NCI-H1048 (cell line): Measurements from ENCODE around the gene EIF5.

Experiments
- DNase-seq: peaks from one replicate; lab custom pipeline; 2025; lab: John Stamatoyannopoulos, UW

The EIF5 gene

DNA sequence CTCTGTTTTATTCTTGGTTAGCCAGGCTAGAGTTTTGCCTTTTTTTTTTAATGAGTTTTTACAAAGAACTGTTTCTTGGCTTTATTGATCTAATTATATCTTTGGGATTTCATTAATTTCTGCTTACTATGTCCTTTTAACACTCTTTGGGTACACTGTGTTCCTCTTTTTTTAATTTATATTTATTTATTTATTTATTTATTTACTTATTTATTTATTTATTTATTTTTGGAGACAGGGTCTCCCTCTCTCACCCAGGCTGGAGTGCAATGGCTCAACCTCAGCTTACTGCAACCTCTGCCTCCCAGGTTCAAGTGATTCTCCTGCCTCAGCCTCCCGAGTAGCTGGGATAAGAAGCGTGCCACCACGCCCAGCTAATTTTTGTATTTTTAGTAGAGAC is 36.0 kb downstream of the EIF5 start:
- DNase-seq = no peak

DNA sequence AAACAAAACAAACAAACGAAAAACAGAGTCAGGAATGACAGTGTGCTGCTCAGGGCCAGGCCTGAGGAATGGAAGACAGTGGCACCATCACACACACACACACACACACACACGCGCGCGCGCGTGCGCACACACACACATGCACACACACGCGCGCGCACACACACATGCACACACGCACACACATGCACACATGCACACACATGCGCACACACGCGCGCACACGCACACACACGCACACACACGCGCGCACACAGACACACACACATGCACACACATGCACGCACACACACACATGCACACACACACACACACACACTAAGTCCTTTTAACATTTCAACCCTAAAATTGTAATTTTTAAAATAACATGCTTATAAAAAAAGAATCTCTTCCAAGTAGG is 38.0 kb downstream of the EIF5 start:
- DNase-seq = no peak

DNA sequence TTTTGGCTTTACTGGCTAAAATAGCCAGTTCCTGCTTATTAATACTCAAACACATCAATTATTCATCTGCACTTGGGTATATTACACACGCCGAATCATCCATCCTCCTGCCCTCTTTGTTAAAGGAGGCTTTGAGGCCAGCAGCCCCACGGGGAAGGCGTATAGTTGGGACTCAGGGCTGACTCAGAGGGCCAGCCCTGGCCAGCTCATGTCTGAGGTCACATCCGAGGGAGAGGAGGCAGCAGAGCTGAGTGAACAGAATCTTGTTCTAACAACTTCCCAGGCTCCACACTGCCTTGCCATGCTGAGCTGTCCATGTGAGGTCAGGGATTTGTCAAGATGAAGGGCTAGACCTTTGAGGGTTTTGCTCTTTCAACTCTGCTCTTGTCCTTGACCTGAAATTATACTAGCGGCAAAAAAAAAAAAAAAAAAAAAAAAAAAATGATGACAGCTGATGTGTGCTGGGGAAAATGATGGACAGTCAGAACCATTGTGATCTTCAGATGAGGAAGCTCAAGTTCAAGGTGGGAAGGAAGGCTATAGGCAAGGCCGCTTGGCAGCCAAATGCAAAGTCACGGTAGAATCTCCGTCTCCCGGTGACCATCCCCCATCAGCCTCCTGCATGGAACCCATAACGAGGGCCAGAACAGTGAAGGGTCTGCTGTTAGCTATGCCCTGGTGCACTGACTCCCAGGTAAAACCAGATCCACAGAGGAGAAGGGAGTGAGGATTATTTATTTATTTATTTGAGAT is 38.7 kb downstream of the EIF5 start:
- DNase-seq = no peak

DNA sequence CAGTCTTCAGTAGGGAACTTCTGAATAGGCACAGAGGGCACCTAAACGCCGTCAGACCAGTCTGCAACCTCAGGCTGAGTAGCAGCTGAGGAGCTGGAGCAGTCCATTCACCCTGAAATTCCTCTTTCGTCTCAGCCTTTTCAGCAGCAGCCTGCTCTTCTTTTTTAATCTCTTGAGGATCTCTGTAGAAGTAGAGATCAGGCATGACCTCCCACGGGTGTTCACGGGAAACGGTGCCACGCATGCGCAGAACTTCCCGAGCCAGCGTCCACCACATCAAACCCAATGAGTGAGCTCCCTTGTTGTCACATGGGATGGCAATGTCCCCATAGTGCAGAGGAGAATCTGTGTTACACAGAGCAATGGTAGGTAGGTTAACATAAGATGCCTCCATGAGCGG is 40.1 kb downstream of the EIF5 start:
- no peak for DNase-seq

DNA sequence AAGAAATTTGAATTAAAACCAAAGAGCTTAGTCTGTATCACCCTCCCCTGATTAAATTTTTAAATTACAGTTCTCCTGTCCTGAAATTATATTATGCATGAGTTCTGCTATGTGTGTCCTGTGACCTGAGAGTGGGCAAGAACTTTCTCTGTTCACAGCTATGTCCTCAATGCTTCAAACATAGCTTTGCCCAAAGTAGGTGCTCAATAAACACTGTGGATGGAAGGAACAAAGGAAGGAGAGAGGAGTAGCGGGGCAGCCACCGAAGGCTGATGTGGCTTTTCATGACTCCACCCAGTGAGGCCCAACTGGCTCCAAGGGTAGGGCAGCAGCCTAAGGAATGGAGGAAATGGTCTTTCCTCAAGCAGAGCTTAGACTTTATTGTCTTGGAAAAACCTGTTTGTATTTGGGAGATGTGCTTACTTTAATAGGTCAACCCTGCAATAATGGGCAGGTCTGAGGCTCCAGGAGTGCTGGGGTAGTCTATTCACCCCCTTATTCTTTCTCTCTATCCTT is 43.5 kb downstream of the EIF5 start:
- DNase-seq = no peak

DNA sequence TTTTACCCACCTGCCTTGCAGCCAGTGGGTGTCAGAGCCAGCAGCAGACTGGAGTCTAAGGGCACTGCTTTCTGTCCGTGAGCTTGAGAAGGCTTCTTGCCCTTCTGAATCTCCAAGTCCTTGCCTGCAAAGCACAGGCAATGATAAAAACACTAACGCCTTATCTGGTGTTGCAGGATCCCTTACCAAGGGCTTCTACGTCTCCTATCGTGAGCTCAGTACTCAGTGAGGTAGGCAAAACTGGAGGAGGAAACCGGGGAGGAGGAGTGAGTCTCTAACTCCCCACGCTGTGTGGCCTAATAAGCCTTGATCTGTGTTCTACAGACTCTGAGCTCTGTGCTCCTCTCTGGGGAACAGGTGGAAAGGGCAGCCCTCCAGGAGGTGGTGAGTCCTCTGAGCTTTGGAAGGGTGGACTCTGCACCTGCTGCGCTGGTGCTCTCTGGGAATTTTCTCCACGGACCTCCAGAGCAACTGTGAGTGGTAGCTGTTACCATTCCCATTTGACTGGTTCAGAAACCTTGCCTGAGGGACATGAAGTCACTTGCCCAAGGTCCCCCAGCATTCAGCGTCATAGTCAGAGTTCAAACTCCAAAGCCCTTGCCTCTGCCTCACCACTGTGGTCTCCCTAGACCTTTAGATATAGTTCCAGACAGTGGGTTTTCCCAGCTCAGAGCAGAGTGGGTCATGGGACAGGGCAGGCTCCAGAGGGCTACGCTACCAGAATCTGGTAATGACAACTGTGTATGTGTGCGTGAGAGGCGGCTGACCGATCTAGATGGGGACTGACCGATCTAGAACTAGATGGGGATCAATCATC is 44.2 kb downstream of the EIF5 start:
- DNase-seq = no peak

DNA sequence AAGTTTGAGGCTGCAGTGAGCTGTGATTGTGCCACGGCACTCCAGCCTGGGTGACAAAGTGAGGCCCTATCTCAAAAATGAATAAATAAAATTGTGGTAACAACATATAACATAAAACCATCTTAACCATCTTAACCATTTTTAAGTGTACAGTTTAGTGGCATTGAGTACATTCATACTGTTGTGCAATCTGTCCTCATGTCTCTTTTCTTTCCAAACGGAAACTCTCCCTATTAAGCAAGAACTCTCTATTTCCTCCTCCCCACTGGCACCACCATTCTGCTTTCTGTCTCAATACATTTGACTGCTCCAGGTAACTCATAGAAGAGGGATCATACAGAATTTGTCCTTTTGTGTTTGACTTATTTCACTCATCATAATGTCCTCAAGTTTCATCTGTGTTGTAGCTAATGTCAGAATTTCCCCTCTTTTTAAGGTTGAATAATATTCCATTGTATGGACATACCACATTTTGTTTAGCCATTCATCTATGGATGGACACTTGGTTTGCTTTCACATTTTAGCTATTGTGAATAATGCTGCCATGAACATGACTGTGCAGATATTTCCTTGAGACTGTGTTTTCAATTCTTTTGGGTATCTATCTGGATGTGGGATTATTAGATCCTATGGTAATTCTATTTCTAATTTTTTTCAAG is 46.8 kb downstream of the EIF5 start:
- DNase-seq = no peak

DNA sequence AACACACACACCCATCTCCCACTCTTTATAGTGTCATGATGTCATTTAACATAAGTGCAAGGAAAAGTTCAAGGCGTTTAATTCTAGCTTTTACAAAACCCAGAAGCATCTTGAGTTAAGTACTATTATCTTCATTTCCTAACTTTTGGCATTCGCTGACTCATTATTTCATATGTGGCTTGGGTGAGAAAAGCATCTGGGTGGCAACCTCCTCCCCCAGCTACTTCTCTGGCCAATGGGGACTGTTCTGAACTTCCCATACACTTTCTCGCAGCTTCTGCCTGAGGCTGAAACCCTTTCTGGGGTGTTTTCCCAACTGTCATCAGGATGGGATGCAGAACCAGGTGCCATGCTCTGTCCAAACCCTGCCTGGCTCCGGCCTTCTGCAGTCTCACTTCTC is 48.3 kb downstream of the EIF5 start:
- DNase-seq = no peak

DNA sequence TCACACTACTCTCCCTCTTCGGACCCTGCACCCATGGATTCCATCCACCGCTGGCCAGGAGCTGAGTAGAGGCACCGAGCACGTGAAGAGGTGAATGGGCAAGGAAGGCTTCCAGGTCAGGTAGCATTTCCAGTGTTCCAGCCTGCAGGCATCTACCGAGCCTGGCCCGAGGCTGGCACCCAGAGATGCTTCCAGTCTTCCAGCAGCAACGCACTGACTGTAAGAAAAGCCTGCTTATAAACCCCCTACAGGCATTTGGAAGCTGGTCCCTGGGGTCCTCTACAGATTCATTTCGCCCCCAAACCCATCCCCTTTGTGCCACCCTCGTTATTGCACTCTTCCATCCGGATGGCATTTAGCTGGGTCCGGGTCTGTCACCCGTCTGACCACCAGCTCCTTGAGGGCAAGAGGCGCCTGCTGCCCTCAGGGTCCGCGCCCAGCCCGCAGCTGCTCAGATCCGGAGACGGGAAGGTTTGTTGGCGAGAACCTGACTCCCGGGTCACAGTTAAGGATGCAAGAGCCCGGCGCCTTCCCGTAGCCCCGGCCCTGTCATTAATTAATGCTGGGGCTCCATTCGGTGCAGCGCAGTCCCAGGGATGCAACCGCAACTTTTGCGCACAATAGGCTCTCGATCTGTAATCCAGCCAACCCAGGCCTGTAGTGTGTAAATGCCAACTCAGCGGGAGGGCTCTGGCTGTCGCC is 50.6 kb downstream of the EIF5 start:
- no peak for DNase-seq

DNA sequence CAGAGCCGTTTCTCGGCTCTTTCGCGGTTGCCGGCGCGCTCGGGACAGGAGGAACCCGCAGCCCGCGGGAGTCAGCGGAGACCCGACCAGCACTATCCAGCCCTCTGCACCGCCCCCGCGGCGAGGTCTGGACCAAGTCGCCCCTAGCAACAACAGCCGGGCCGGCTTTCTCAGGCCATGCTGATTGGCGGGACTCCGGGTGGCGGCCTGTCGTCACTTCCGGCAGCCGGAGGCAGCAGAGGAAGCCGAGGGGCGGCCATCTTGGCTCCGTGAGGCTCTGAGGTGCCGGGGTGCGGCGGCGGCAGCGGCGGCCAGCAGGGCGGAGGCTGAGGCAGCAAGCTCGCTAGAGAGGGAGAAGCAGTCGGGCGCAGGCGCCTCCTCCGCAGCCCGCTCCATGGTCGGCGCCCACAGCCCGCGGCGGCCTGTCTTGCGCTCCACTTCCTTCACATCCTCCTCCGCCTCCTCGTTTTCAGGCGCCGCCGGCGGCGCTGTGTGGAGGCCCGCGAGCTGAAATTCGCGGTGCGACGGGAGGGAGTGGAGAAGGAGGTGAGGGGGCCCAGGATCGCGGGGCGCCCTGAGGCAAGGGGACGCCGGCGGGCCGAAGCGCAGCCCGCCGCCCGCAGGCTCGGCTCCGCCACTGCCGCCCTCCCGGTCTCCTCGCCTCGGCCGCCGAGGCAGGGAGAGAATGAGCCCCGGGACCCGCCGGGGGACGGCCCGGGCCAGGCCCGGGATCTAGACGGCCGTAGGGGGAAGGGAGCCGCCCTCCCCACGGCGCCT is 51.3 kb downstream of the EIF5 start, which contains the start of gene MARK3:
Gene MARK3, plus strand, starts transcription at position 264 of the 777 bp plus-strand sequence. CDS start 615 bp downstream, outside the sequence.
- DNase-seq = peak; percentile 93

DNA sequence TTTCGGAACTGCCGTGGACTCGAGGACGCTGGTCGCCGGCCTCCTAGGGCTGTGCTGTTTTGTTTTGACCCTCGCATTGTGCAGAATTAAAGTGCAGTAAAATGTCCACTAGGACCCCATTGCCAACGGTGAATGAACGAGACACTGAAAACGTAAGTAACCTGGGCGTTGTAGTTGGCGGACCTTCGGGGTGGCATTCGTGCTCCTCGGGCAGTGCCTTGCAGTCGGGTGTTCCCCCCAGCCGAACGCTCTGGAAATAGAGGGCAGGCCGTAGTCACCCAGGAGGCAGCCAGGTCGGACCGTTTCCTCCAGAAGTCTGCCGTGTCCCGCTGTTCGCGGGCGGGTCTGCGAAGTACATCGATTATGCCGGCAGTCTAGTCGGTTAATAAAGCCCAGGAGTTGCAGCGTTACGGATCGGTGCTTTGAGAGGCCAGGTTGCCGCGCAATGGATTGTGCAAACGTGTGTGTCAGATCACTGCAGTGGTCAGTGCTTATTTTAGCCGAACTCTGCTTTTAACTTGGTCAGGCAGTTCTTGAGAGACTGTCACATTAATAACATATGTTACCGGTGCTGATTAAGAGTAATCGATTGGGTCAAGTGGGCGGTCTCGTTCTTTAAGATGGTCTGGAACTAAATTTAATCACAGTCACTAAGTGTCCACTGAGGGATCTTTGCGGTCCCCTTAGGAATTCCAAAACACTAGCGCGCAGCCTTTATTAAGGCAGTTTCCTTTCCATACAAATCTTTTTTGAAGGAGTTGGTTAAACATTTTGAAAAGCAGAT is 52.1 kb downstream of the EIF5 start:
- DNase-seq = no peak

DNA sequence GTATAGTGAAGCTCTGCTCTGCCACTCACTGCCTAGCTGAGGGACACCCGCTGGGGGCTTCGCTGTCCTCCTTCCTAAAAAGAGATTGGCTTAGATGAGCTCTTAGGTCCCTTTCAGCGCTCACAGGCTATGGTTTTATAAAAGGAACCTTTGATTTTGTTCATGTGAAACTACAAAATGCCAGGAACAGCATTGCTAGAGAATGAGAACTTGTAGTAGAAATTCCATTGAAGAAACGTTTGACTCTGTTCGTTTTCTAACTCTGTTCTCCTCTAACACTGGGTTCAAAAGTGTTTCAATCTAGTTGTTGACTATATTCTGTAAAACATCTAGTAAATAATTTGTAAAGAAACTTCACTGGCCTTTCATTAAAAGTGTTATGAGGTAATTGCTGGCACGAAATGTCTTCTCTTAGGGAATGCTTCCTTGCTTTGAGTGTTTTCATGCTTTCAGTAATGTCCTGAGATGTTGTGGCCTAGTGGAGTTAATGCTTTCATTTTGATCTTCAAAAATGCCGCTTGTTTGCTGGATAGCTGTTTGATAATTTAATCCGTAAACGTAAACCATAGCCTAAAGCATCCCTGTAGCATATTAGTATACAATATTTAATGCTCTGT is 52.8 kb downstream of the EIF5 start:
- DNase-seq = no peak

DNA sequence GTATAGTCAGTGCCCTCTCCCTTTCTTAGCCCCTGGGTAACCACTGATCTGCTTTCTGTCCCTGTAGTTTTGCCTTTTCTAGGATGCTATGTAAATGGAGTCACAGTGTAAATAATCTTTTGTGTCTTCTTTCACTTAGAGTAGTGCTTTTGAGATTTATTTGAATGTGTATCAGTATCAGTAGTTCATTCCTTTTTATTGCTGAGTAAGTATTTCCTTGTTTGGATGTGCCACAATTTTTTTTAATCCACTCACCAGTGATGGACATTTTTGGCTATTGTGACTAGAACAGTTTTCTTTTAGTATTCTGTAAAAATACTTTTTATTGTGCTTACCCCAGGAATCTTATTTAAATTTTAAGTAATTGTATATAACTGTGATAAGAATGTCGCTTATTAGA is 54.6 kb downstream of the EIF5 start:
- no peak for DNase-seq

DNA sequence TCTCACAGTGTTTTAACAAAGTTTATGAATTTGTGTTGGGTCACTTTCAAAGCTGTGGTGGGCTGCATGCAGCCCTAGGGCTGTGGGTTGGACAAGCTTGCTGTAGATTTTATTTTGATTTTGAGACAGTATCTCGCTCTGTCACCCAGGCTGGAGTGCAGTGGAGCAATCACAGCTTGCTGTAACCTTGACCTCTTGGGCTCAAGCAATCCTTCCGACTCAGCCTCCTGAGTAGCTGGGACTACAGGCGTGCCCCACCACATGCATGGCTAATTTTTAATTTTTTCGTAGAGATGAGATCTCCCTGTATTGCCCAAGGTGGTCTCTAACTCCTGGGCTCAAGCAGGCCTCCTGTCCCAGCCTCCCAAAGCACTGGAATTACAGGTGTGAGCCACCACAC is 56.6 kb downstream of the EIF5 start:
- no peak for DNase-seq

DNA sequence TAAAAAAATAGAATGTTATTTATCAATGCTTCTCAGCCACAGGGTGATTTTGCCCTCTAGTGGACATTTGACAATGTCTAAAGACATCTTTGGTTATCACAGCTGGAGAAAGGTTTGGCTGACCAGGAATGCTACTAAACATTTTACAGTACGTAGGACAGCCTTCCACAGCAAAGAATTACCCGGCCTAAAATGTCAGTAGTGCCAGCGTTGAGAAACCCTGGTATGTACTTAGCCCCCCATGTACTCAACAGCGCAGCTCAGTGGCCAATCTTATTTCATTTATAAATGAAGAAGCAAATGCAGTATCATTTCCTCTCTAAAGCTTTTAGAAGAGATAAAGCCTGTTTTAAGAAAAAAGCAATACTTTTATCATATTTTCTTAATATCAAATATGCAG is 57.0 kb downstream of the EIF5 start:
- no peak for DNase-seq

DNA sequence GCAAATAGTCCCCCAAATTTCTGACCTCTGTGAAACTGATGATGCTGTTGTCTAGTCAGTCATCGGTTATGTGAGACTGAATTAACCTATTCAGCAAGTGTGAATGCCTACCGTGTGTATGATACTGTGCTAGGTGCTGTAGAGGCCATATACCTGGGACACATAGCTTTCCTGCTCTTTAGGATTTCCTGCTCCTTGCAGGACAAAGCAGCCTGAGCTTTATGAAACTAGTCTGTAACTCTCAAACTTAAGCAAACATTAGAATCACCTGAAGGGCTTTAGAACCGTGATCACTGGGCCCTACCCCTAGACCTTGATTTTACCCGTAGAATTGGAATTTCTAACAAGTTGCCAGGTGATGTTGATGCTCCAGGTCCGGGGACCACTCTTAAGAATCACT is 58.1 kb downstream of the EIF5 start:
- DNase-seq = no peak

DNA sequence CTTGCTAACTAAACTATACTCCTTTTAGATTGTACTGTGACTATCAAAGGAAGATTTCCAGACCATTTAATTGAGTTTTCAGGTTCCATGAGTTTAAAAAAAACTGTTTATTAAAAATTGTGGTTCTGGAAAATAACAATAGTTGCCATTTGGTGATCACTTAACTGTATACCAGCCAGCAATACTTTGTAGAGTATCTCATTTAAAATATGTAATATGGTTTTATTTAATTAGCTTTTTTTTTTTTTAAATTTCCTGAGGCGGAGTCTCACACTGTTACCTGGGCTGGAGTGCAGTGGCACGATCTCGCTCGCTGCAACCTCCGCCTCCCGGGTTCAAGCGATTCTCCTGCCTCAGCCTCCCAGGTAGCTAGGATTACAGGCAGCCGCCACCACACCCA is 58.5 kb downstream of the EIF5 start:
- no peak for DNase-seq

DNA sequence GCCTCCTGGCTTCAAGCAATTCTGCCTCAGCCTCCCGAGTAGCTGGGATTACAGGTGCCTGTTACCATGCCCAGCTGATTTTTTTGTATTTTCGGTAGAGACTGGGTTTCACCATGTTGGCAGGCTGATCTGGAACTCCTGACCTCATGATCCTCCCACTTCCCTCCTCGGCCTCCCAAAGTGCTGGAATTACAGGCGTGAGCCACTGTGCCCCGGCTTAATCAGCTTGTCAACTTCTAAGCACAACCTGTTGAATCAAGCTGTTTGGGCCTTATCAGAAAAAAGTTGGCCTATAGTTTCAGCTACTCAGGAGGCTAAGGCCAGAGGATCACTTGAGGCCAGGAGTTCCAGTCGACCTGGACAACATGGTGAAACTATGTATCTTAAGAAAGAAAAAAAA is 59.0 kb downstream of the EIF5 start:
- no peak for DNase-seq

DNA sequence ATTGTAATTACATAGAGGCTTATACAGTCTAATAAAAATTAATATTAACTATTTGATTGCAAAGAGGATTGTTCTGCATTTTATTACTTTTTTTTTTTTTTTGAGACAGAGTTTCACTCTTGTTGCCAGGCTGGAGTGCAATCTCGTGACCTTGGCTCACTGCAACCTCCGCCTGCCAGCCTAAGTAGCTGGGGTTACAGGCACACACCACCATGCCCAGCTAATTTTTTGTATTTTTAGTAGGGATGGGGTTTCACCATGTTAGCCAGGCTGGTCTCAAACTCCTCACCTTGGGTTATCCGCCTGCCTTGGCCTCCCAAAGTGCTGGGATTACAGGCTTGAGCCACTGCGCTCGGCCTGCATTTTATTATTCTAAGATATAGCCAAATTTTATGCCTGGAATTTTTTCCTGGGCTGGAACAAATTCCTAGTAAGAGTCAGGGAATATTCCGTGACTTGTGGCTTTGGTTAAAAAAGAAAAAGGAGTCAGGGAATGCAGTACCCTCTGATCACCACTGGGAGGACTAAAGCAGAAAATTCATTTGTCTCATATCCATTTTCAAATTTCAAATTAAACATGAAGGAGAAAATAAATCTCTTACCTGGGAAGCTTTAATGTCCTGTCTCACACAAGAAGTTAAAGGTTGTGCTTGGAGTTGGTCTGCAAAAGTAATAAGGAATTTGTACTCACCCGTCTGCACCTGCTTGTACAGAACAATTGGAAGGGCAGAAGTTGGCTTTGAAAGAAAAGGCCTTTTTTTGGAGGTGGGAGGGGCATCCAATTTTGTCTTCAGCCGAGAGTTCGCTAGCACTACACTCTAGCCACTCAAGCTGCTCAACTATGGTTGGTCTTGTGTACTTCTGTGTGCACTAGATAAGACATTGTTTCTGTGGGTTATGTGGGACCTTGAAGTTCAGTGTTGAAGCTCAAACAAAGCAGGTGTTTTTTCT is 59.9 kb downstream of the EIF5 start:
- no peak for DNase-seq
